NCI-H69 (cell line): ENCODE data around the gene NRP1.

Source experiments
- DNase-seq: peaks from one replicate; lab custom pipeline; 2025; lab: John Stamatoyannopoulos, UW

Gene NRP1

DNA sequence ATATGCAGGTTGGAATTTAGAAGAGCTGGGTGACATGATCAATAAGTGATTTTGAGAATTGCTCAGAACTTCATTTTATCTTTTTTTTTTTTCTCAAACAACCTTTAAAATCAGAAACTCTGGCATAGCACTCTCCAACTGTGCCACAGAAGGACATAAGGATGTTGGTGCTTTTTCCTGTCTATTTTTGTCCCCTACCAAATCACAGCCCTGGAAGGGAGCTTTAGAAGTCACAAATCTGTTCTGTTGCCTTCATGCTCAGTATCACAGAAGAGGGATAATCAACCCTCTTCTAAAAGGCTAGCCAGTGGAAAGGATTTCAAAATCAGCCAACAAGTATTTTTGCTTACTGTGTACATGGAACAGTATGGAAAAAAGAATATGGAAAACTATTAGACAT lies 14.8 kb upstream of the NRP1 start:
- no peak for DNase-seq

DNA sequence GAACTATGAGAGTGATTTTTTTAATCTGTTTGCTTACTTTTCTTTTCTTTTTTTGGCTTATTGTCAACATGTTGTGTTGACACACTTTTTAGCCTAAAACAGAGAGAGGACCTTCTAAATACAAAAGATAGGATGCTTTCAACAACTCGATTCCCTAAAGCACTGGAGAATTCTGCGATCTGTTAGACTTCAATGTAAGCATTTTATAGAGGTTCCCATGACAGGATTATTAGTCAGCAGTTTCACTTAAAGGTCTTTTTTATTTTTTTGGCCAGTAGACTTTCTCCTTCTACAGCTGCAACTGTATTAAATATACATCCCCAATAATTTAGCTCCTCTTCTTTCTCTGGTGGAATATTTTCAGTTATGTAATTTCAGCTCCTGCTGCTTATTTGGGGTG lies 12.7 kb upstream of the NRP1 start:
- no peak for DNase-seq

DNA sequence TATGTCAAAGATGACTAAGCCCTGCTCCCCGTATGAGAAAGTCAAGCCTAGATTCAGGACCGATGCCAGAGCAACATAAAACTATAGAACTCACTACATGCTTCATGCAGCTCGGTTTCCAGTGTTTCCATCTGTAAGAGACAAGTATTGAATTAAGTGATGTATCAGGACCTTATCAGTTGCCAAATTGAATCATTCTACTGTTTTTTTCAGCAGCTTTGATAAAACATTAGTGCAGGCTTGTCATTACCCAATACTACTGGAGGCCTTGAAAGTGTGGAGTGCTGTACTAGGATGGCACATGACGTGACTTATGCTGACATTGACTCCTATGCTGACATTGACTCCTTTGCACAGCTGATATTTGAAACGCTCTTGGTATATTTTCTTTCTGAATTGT lies 10.8 kb upstream of the NRP1 start:
- DNase-seq: no peak

DNA sequence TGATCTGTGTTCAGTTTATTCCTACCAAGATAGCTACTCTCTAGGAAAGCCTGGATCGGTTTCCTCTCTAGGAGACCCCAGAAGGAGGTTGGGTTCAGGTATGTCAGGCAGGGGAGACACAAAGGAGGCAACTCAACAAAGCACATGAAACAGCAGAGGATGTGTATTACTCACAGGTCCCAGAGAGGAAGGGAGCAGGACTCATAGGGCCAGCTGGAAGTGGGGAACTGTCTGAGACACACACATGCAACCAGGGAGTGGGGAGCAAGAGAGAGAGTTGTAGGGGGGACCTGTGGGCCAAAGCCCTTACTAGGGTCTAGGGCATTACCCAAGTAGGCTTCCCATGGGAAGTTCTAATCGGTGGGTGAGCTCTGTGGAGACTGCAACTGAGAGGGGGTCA lies 10.2 kb upstream of the NRP1 start:
- no peak for DNase-seq

DNA sequence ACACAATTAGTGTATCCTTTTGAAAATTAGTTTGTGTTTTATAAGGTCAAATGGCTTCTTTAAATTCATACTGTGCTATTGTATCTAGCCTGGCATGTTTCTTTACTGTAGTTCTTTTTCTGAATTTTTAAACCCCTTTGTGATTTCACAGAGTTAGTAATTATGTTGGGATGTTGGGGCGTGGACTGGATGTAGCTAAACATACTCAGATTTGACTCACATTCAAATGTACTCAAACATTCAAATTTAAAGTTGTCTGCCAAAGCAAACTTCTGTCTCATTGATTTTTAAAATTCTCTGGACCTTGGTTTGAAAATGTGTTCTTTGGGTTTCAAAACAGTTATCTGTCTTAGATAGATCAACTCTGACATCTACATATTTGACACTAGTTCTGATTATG lies 7.2 kb upstream of the NRP1 start:
- DNase-seq: peak; percentile 1

DNA sequence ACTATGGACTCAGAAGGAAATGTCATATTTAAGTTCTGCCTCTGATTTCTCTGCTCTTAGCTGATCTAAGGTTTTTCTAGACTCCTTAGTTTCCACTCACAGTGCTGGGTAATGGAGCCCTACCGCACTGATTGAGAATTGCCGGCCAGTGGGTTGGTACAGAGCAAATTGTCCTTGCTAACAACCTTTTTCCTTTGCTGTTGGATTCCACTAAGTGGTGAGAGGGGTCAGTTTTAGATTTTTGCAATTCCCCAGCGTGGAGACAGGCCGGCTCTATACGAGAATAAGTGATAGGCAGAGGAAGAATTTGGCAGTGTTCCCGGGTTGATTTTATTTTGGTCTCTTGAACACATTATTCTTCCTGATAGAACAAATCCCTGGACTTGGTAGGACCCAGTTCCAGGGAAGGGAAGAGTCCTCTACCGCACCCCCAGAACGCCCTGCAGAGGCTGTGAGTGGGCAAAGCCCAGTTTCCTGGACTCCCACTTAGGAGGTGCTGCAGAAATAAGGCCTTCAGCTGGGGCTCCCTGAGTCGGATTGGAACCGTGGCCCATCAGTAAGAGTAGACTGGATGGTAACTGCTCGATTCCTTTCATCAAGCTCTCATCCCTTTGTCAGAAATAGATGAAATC lies 3.0 kb upstream of the NRP1 start:
- peak; percentile 37 for DNase-seq

DNA sequence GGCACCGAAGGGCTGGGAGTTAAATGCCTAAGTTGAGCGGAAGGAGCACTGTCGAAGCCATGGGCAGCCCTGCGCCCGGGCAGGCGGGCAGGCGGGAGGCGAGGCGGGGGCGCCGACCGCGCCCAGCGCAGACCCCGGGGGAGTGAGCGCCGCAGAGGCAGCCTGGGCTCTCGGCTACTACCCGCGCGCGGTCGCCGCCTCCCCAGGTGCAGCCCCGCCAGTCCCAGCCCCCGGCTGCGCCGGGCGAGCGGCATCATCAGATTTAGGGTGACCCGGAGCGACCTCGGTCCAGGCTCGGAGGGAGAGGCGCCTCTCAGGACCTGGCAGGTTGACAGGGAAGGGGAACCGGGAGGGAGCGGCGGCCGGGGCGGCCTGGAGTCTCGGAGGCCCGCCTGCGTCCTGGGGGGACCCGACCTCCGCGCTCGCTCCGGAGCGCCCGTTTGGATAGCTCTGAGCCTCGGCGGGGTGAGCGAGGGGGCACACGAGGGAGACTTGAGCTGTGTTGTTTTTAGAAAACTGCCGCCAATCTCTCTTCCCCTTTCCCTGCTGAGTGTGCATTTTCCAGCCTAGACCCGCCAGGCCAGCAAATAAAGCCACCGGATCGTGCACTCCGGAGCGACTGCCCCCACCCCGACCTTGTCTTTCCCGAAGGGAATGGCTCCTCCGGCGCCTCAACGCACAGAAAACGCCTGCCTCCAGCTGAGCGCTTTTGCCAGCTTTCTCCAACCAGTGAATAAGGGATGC lies 2.3 kb upstream of the NRP1 start:
- DNase-seq: peak; percentile 55

DNA sequence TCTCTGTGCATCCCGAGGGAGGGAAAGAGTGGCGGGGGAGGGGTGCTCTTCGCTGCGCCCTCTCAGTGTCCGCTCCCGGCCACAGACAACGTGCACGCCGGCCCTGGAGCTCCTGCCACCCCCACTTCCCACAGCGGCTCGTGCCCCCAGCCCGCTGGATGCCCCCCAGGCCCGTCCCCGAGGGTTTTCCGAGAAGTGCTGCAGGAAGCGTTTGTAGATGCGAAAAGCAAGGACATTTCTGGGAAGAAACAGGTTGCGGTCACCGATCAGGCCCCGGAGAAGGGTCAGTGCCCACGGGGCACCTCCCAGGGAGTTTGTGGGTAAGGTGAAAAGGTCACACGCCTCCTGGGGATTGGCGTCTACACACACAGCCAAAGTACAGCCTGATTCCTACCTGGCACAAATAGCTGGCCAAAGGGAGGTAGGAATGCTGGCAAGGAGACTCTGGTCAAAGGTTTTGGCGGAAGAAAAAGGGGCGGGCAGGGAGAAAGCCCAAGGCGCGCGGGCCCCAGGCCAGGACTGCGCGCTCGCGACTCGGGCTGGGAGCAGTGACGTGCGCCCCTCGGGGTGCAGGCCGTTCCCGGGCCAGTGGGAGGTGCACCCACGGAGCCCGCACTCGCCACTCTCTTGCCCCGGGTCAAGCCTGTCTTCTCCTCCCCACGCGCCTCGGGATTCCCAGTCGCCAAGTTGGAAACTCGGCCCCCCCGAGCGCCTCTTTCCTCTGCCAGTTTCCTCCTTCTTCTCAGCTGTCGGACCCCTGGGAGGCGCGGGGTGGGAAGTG lies 1.5 kb upstream of the NRP1 start:
- DNase-seq: peak; percentile 62

DNA sequence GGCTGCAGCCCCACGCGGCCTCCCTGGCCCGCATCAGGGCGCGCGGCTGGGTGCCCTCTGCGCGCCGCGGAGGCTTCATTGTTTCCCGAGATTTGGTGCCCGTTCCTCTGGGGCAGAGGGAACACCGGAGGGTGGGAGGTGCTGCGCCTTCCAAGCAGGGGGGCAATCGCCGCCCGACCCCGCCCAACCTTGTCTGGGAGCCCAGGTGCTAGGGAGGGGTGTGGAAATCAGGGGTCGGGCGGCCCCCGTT lies 1.0 kb upstream of the NRP1 start:
- peak; percentile 62 for DNase-seq

DNA sequence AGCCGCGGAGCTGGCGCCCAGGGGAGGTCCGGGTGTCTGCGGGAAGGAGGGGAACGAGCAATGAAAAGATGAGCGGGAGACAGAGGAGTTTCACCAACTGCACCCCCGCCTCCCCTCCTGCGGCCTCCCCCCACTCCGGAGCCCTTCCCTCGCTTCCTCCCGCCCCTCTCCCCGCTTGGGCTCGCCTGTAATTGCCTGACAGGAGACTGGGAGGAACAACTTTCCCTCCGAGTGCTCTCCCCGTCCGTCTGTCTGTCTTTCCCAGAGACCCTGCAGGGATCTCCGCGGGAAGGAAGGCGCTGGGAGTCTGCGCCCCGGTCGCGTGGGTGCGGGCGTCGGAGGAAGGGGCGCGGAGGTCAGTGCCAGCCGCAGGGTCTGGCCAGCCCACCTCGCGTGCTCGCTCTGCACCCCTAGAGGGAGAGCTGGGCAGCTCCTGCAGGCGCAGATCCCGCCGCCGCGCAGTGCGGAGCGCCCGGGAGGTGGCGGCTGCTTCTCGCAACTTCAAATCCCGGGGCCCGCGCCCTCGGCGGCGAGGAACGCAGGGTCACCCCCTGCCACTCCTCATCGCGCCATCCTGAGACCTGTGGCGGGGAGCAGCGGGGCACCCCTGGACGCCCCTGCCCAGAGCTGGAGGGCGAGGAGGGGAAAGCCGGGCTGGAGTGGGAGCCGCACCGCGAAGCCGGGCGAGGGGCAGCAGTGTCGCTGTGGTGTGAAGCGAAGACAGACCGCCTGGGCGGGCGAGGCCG lies 511 bp upstream of the NRP1 start:
- DNase-seq: peak; percentile 77

DNA sequence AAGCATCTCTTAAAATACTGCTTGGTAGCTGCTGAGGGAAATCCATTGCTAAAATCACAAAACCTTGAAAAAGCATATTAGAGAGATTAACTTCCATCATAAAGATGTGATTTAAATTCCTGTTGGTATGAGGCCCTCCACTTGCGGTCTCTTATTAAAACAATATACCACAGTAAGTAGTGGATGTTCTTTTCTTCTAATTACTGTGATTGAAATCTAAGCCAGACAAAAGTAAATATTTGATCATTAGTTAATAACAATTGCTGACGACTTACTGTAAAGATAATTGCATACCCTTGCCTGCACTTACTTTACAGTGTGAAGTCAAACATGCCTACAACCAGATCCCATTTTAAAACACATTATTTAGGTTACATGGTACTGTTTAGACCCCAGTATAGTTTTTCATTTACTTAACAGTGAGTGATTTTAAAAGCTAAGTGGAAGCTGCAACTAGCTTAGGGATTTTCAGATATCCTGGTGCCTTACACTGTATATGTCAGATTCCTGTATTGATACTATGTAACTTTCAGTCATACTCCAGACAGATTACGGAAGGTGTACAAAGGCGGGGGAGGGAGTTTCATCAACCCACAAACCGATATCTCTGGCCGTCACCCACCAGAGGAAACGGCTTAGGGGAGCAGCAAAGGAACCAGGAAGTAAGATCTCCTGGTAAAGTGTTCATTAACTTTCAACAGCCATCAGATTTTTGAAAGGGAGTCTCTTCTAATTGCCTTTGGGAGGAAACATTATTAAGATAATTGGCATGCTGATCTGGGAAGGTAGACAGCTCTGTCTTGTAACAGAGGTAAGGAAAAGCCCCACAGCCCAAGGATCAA lies 986 bp downstream of the NRP1 start:
- DNase-seq: peak; percentile 60

DNA sequence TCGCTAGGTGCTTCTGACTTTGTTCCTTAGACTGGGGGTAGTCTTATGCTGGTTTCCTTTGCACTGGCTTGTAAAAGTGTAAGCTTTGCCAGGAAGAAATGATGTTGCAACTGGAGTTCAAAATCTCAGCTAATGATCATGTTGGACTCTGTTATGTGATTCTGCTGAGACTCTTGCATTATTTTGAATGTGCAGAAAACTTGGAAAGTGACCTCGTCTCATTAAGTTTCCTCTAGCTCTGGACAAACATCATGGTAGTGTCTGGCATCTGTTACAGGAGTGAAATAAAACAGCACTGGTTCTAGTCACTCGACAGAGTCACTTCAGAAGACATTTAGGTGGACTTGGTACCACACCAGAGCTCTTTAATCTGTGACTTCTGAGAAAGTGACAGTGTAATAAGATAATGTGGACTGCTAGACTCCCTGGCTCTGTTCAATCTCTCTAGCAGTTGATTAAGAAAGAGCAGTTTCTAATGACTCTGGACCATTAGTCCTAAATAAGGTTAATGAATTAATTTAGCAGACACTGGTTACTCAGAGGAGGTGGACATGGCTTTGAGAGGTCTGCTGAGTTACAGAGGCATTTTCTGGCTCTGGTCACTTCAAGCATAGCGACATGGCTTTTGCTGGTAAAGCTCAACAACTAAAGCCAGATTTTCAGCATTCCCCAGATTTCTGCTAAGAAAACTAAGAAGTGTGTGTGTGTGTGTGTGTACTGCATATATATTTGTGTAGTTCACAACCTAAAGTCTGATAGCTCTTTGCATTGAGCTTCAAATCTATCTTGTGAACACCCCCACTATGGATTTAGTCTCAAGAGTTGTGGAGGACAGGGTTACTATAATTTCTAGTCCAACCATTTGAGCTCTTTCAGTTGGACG lies 2.0 kb downstream of the NRP1 start:
- DNase-seq: no peak

DNA sequence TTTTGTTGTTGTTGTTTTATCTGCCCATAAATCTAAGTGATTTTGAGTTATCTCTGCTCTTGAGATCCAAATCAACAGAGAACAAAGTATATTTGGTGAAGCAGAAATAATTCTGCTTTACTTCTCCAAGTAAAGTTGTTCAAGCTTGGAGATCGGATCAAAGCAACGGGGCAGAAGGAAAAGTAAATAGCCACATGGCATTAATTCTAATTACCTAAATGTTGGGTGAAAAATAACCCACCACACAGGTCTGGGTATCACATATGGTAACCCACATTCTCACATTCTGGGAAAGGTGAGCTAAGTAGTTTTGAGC lies 3.1 kb downstream of the NRP1 start:
- DNase-seq: peak; percentile 25

DNA sequence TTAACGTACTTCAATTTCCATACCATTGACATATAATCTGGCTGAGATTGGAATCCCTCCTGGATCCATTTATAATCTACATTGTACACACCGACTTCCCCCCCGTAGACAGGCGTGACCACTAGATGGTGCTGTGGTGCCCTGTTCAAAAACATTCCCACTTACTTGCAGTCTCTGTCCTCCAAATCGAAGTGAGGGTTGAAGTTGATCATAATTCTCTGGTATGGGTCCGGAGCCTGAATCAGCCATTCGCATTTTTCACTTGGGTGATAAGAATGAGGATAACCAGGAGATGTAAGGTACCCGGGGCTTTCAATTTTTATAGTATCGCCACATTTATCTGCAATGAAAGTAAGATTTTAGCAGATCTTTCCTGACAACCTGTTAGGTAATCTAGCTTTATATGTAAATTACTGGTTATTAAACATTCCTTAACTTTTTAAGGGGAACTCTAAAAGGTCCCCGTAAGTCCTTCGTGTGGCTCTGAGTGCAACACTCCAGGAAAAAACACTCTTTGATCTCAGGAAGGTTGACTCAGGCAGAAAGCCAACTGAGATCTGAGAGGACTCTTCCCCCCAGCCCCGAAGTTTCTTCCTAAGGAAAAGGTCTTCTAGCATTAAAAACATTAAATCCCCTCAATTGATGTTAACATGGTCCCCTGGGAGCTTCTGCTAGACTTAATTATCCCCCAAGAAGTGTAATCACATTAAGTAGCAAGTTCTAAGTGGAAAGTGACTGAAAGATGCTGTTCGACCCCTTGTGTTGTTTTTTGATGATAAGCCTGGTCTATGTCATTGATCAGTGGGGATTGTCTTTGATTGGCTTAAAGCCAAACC lies 3.7 kb downstream of the NRP1 start:
- DNase-seq: peak; percentile 72

DNA sequence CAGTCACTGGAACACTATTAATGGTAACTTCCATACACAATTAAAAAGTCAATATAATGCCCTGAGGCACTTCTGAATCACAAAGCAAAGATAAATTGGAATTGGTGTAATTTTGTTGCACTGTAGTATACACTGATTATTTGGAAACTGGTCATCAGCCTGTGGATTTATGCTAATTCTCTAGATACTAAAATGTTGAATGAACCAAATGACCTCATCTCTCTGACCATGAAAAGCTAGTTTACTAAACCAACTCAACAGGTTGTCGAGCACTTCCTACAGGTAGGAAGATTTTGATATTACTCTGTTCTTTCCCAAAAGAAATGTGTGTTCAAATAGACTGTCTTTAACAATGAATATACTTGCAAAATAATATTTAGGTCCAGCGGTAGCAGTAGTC lies 5.3 kb downstream of the NRP1 start:
- peak; percentile 4 for DNase-seq

DNA sequence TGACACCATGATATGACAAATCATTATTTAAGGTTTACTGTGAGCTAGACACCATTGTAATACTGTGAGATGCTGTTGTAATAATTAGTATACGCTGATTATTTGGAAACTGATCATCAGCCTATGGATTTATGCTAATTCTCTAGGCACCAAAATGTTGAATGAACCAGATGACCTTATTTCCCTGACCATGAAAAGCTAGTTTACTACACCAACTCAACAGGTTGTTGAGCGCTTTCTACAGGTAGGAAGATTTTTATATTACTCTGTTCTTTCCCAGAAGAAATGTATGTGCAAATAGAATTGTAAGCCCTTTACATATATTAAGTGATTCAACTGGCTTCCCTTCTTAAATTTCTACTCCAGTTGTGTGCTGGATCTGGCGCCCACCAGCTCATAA lies 6.2 kb downstream of the NRP1 start:
- no peak for DNase-seq

DNA sequence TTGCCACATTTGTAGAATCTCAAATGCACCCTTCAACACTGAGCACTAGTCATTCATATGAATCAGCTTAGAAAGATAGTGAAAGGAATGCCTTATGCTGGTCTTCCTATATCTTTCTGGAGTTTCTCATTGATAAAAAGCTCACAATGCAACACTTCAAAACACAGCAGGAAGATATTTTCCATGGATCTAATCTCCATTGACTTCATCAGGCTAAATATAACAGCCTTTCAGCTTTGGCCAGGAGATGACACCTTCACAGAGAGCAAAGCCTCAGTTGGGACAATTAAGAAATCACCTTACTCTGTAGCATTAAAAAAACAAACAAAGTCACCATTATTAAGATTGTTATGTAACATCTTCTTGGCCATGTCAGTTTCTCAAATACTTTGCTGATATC lies 6.7 kb downstream of the NRP1 start:
- peak; percentile 11 for DNase-seq

DNA sequence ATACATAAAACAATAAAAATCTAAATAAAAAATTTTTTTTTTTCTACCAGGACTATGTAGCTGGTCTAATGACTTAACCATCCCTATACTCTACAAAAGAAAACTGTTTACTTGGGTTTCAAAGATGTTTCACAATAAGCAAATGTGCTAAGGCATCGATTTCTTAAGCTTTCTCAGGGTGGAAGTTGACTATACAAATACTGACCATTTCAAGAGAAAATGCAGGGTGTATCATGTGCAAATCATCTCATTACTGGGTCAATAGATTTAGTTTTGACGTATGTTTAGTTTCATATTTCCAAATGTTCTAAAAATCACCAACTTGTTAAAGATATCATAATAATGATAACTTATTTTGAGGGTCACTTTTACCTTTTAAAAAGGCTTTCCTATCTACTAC lies 7.5 kb downstream of the NRP1 start:
- DNase-seq: no peak

DNA sequence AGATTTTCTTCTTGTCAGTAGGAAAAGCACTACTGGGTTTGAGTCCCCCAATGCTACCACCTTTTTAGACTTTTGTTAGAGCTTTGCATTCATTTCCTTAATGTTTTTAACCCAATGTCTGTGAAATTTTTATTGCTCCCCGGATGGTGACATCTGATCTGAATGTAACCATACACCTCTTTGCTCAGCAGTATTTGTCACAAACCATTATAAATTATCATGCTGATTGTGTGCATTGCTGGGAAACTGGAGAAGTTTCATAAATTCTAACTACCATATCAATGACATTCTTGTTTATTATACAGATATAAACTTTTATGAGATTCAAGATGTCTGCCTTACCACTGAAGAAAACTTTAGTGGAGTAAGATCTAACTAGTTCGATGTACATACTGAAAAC lies 8.5 kb downstream of the NRP1 start:
- peak; percentile 7 for DNase-seq

DNA sequence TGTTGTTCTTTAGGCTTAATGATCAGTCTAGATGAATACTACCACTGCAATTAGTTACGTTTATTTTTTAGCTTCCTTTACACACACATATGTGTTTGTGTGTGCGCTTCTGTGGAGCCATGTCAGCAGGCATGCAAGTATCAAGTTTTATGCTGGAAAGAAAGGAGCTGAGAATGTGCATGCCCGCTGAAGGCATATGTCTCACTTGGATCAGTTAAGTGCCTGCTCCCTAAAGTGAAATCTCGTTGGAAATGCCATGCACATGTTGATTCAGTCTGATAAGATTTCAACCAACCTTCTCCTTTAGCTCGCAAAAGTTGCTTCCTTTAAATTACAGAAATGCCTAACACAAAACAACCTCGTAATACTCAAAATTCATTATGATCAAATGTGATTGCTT lies 10.7 kb downstream of the NRP1 start:
- no peak for DNase-seq
